Measurements from ENCODE around the gene SRPK1.

- TF ChIP-seq POLR2A (IDR thresholded peaks at IDR 0.05) (no peak), CTCF (IDR thresholded peaks at IDR 0.05) (no peak)
Measured at GRCh38 chr6:35842381-35842780, 78.5 kb downstream of the SRPK1 start.

Data from Peyer's patch (tissue), 4 donors.